Stimulated activated CD4-positive, alpha-beta T cell treated with anti-CD3 and anti-CD28 coated beads, Interleukin-12 subunit alpha, Interleukin-12 subunit beta, amount 100 ng/mL, for 48 hours (primary cell): ENCODE measurements around the gene TGFB2.

ENCODE experiments used
- DNase-seq, 3 donors: peaks; one replicate each; pipeline ENCODE4 v3.0.0-alpha.2; 2020; ENCODE audit warnings: low read depth in 2 of 3, low spot score in 1 of 3

The TGFB2 gene

DNA sequence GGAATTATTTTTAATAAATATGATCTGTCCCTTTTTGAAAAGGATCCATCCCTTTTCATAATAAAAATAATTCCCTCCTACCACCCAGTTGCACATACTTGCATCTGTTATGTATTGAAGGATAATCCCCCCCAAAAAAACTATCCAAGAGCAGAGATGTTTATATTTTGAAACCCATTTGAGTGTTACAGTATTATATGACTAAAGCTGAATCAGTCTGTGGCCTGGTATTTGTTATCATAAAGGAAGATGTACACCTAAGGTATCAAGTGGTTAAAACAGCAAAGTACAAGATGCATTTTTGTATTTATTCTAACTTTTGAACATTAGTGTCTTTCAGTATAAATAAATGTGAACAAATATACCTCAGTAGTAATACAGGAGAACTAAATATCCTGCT lies 12.7 kb upstream of the TGFB2 start:
- no peak for DNase-seq

DNA sequence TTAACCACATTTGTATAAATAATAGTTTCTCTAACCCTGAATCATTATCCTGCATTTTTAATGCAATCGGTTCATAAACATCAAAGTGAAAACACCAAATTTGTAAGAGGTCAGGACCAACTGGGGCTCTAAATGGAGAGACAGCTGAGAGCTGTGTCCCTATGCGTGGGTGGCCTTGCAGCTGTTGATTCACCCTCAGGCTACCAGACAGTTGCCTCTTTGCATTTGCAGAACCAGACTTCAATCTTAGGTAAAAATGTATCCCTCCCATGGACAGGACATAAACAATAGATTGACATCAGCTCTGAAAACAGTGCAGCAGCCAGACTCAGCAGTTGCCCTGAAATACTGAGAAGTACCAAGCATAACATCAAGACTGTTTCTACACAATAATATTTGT lies 8.8 kb upstream of the TGFB2 start:
- no peak for DNase-seq

DNA sequence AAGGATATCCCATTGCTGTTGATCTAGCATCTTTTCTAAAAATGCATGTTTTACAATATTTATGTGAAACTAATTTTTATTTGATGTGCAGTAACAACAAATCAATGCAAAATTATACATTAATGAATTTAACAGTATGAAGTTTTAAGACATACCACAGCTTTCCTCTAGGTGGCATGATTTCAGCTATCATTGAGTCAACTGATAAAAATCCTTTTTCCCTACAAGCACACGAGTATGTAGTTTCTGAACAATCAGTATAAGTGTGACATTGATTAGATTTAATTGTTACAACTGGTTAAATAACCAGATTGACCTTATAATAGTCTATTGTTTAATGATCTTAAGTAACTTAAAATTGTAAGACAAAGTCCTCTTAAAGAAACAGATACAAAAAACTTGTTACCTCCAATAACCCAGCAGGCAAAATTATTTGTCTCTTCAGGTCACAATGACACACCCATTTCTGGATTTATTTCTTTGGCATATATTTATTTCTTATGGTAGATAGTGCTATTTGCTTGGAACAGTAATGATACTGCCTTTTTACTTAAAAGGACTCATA lies 5.8 kb upstream of the TGFB2 start:
- no peak for DNase-seq

DNA sequence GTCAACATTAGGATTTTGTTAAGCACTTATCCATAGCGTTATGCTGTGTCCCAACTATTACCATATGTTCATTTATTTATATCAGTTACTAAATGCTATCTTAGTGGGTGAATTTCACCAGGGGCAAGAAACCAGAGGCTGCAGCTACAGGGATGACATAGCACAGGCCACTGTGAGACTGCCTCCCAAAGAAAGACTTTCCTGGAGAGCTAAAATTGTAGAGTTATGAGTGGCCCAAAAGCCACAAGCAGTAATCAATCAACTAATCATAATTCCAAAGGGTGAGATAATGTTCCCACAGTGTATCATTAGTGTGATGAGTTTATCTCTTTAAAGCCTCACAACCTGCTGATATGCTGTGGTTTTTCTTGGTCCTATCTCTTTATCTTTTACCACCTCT lies 3.8 kb upstream of the TGFB2 start:
- no peak for DNase-seq

DNA sequence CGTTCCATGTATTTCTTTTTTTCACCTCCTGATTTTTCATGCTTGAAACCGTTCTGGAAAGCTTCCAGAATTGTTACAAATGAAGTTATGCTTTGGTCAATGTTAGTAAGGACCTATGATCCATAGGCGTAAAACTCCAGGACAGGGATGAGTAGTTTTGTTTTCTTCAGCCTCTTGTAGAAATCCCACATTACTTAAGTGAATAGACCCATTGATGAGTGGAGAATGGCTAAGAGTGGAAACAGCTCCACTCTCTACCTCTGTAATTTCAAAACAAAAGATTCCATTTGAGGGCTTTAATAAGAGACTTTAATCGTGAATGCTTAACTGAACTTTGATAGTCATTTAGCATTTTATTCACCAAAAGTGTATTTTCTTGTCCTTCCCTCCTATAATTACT lies 3.0 kb upstream of the TGFB2 start:
- DNase-seq, result no peak

DNA sequence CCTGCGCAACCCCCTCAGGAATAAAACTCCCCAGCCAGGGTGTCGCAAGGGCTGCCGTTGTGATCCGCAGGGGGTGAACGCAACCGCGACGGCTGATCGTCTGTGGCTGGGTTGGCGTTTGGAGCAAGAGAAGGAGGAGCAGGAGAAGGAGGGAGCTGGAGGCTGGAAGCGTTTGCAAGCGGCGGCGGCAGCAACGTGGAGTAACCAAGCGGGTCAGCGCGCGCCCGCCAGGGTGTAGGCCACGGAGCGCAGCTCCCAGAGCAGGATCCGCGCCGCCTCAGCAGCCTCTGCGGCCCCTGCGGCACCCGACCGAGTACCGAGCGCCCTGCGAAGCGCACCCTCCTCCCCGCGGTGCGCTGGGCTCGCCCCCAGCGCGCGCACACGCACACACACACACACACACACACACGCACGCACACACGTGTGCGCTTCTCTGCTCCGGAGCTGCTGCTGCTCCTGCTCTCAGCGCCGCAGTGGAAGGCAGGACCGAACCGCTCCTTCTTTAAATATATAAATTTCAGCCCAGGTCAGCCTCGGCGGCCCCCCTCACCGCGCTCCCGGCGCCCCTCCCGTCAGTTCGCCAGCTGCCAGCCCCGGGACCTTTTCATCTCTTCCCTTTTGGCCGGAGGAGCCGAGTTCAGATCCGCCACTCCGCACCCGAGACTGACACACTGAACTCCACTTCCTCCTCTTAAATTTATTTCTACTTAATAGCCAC lies 696 bp downstream of the TGFB2 start:
- DNase-seq, result peak in 1 of 3 donors; percentile 8

DNA sequence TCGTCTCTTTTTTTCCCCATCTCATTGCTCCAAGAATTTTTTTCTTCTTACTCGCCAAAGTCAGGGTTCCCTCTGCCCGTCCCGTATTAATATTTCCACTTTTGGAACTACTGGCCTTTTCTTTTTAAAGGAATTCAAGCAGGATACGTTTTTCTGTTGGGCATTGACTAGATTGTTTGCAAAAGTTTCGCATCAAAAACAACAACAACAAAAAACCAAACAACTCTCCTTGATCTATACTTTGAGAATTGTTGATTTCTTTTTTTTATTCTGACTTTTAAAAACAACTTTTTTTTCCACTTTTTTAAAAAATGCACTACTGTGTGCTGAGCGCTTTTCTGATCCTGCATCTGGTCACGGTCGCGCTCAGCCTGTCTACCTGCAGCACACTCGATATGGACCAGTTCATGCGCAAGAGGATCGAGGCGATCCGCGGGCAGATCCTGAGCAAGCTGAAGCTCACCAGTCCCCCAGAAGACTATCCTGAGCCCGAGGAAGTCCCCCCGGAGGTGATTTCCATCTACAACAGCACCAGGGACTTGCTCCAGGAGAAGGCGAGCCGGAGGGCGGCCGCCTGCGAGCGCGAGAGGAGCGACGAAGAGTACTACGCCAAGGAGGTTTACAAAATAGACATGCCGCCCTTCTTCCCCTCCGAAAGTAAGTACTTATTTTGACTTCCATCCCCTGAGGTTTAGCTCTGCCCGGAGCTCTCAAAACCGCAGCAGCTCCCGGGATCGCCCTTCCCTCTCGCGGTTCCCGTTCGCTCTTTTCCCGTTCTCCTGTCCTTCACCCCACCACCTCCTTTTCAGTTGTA lies 1.5 kb downstream of the TGFB2 start:
- no peak for DNase-seq

DNA sequence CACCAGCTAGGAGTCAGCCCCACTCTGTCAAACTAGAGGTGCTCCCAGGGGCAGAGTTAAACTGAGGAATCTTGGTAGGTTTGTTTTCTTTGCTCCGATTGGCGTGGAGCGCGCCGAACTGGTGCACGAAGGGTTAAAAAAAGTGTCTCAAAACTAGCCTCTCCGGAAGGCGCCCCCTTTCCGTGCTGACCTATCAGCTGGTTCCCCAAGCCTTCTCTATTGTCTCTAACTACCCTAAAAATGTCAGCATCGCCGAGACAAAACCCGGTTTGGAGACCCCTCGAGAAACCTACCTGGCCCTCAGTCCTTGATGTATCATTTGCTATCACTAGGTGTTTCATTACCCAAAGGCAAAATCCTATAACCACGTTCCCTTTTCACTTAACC lies 2.2 kb downstream of the TGFB2 start:
- no peak for DNase-seq

DNA sequence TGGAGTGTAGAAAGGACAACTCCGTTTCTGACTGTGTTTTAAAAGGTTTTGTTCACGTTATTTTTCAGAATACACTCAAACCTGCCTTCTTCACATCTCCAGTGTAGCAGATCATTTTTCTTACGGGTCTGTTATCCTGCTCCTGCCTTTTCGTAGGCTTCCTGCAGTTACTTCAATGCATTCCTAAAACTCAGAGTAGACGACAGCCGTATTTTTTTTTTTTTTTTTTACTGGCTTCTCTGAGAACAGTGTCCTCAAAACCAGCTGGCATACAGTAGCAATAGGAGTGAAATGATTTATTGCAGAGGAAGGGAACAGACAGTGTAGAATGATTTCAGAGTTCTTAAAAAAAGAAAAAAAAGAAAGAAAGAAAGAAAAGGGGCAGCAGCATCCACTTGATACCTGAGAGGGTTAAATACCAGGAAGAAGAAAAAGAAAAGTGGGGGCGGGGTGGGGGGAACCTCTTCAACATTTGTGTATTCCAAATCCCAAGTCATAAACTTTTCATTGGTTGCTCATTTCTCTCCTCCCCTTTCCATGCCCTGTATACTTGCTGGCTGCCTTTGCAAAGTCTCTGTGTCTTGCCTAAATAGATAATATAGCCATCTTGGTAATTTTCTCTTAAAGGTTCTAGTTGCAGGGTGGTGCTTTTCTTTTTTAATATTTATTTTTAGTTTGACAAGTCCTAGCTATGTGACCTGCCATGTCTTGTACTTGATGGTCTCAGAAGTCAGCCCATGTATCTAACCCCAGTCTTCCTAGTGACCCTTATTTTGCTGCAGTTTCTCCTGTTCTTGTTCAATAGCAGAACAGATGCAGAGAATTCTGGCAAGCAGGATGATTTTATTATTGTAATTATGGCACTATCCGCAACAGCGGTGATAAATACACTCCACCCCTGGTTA lies 2.8 kb downstream of the TGFB2 start:
- DNase-seq, result no peak

DNA sequence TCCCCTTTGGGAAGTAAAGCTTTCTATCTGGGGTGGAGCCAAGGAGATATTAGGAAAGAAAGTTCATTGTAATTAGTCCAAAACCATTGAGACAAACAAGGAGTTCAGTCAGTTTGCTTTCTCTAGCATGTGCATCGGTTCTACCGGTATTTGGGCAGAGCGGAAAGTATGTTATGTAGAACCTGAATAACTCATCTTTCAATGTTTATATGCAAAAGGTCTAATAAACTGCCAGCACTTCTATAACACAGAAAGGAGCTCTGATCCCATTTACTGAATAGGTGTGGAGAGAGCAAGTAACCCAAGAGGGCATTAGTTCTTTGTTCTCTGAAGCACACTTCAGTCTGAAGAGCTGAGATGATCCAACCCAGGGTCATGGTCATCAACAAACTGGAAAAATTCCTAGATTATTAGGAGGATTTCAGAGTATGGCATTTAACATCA lies 3.5 kb downstream of the TGFB2 start:
- no peak for DNase-seq

DNA sequence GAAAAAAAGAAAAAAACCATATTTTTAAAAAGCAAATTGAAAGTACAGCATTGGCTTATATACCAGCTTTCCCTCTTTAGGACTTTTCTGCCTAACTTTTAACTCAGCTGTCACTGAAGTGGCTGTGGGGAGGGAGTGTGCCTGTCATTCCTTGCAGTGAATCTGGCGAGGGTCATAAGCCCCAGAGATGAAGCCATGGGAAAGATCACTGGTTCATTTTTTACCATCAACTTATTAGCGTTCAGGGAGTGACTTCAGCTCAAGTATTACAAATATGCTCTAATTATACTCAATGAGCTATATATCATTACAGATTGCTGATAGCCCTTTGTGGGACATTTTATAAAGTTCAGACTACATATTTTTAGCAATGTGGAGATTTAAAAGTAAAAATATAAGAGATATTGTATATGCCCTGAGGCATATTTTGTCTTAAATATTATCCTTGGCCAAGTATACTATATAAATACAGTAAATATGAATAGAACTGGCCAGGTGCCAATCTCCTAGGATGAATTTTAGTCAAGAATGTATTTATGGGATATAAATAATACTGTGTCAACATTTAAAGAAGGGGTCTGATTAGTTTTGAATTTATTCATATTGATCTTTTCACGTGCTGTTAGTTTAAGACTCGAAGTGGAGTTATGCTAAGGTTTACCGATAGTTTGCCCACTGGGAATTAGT lies 4.4 kb downstream of the TGFB2 start:
- DNase-seq, result no peak

DNA sequence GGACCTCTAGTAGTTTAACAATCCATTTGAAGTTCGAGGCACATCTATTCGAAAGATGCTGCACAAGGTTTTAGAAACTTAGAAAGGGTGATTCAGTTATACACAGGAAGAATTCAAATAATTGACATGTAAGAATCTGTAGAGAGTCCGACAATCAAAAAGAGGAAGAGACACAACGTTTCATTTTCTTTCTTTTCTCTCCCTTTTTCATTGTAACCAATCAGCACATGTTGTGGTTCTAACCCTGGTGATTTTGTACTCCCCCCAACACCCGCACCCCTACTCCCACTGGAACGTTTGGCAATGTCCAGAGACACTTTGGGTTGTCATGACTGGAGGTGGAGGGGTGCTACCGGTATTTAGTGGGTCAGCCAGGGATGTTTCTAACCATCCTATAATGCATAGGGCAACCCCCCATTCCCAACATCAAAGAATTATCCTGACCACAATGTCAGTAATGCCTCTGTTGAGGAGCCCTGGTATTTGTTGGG lies 4.9 kb downstream of the TGFB2 start:
- no peak for DNase-seq

DNA sequence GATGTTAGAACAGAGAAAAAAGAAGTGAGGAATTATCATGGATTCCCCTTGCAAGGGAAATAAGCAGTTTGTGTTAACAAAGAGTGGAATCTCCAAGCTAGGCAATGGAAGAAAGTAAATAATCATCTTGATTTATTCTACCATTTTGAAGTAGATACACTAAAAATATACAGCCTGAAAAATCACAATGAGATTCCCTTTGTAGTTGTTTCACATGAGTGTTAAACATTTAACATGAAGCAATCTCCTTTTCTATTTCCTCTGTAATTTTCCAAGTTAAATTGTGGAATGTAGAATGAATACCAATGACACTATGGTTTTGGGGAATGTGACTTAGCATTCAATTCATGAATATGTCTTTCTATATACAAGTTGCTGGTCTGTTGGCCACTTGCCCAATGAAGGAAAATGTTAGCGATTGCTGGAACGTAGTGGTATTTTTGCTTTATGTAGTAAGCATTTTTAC lies 5.7 kb downstream of the TGFB2 start:
- DNase-seq, result no peak

DNA sequence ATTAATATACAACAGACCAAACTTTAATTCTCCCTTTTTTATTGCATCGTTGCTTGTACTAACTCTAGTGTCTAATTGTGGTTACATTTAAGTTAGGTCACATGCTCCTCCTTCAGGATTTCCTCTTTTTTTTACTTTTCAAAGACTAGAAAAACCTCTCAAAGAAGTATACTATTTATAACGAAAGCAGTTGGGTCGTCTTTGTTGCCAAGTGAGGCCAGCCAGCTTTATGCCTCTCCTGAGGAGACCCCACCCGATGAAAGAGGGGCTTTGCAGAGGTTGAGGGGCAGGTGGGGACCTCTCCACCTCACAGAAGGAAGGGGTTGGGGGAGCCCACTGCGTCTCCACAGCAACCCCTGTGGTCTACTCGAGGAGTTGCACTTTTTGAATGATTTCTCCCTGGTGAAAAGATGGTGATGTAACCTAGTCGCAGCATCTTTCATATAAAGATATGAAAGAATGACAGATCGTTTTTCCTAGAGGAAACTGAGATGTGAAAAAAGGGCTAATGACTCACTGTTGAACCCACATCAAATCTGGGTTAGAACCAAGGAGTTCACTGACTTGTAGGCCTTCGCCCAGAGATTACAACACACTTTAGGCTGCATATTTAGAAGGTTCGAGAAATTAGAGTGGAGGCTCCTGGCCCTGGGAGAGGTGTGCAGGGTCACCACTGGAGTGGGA lies 6.4 kb downstream of the TGFB2 start:
- DNase-seq, result peak in 1 of 3 donors; percentile 6

DNA sequence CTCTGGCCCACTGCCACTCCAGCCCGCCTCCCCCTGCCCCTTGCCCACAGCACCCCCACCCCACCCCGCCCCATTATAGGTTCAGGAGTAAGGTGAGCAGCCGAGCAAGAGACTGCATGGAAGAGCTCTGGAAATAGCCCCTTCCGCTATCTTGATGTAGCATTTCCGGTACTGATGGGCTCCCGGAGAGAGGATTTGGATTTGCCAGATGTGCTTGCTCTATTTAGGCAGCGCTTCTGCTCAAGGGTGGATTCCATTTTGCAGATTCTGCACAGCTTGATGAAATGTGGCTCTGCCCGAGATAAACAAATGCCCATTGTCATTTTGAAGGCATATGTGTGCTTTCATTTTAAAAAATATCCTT lies 6.9 kb downstream of the TGFB2 start:
- no peak for DNase-seq

DNA sequence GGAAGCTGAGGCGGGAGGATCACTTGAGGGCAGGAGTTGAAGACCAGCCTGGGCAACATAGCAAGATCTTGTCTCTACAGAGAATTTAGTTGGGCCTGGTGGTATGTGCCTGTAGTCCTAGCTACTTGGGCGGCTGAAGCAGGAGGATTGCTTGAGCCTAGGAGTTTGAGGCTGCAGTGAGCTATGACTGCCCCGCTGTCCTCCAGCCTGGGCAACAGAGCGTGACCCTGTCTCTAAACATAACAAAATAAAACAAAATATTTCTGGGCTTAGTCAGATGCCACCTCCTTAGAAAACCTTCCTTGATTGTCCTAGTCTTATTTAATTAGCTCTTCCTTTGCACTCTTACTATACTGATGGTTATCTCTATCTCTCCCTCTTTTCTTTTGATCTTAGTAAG lies 8.5 kb downstream of the TGFB2 start:
- DNase-seq, result no peak

DNA sequence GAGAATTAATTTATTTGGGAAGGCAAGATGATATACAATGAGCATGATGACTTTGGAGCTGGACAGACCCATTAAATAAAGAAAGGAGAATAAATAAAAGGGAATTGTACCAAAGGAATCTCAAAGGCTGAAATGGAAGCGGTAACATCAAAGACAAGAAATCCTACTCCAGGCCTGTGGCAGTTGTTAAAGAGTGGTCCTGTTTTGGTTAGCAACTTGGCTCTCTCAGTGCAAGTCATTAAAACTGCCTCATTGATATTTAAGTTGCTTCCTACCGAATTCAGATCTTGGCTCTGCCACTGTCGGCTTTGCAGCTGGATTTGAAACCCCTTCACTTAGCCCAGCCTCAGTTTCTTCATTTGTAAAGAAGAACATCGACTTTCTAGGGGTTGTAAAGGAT lies 10.1 kb downstream of the TGFB2 start:
- DNase-seq, result no peak

DNA sequence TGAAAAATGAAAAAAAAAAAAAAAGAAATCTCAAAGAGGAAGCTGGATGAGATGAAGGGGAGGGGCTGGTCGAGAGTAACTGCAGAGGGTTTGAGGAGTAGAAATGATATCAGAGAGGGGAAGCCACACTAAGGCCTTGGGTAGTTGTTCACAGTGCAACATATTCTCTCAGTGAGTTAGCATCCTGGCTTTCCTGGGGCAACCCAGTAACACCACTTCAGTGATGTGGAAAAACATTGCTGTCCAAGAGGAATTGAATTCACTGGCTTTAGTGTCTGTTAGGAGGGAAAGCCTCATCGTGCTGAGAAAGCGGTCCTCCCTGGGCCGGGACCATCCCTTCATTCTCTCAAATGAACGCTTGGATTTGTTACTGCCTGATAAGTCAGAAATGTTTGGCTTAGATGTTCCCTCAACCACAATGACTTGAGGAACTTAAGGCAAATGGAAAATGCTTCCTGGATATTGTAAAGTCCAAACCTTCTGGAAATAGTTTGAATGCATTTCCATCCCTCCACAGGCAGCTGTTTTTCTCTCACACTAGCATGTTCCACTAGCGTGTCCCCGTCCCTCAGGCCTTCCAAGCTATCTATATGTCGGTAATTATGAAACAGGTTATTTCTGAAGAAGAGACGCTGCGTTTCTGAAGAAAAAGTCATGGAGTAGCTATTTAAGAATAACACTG lies 12.2 kb downstream of the TGFB2 start:
- no peak for DNase-seq

DNA sequence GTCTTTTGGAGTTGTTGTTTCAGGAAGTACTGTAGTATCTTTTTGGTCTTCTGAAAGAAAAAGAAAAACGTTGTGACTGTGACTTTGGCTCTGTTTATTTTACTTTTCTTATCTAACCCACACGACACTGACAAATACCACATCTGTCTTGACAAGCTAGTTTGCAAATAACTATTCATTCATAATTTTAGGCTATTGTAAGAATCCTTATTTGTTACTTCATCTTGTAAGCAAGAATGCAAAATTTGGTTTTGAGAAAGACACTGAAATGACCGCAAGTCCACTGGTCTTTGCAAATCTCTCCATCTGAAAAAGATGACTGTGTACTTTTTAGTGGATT lies 12.7 kb downstream of the TGFB2 start:
- DNase-seq, result no peak
